Activated naive CD8-positive, alpha-beta T cell treated with anti-CD3 and anti-CD28 coated beads, Interleukin-2, amount 10 ng/mL, durations not matched to agents 7 days and 5 days (primary cell): ENCODE data around the gene ARSG. TPM values are rescaled to one million over a fixed set of nuclear protein-coding genes. Genes with fewer than 3 reads are reported as not detected.
"Not testable (repeated sequence)": the region's sequence is repeated elsewhere in the genome, so short reads cannot be mapped to it uniquely, and the experiment has no call there.

Source experiments
- ATAC-seq: fragments of 150-1000 bp; cut with Tn5 transposase; one replicate; pipeline ENCODE4 v1.10.0; 2021; ENCODE audit warnings: low read depth, moderate library complexity
- POLR2A ChIA-PET: fragments of 350-600 bp; sonication (Branson Sonifier 250); formaldehyde crosslinking; loops from one replicate; lab custom pipeline; 2021; ENCODE audit warnings: antibody characterized with exemption; lab: Charles Lee
- DNase-seq: peaks from one replicate; pipeline ENCODE4 v3.0.0; 2021
- H3K27ac Mint-ChIP-seq: one replicate; pipeline ENCODE4 v1.8.0; 2022; ENCODE audit warnings: mild to moderate bottlenecking, mixed read lengths
- H3K27me3 Mint-ChIP-seq: one replicate; pipeline ENCODE4 v1.8.0; 2022; ENCODE audit warnings: mild to moderate bottlenecking, moderate library complexity, mixed read lengths
- H3K36me3 Mint-ChIP-seq: one replicate; pipeline ENCODE4 v1.8.0; 2021; ENCODE audit warnings: mild to moderate bottlenecking, mixed read lengths
- H3K4me1 Mint-ChIP-seq: one replicate; pipeline ENCODE4 v1.8.0; 2021; ENCODE audit warnings: mixed read lengths
- H3K4me3 Mint-ChIP-seq: one replicate; pipeline ENCODE4 v1.8.0; 2022; ENCODE audit warnings: mild to moderate bottlenecking, moderate library complexity, mixed read lengths
- H3K9me3 Mint-ChIP-seq: one replicate; pipeline ENCODE4 v1.8.0; 2021; ENCODE audit warnings: mixed read lengths
- total RNA-seq, 2 experiments: library from RNA; stranded (reverse); gene quantifications; one replicate each; pipeline ENCODE4 v1.2.3, GENCODE V29; 2021

The ARSG gene
- total RNA-seq, 2 experiments from 2014 or later = 10.4 to 10.9 TPM

GRCh38 chr17:68301438-68301959, 10.2 kb downstream of the ARSG start:
- Mint-ChIP-seq H3K9me3 (no peaks in the 10 kb centered on the region), H3K27ac (no peak overlapping the region), H3K36me3 (no peaks in the 10 kb centered on the region), H3K27me3 (peaks cover 2% of the 10 kb centered on the region), H3K4me3 (no peak overlapping the region), H3K4me1 (peaks cover 22% of the 10 kb centered on the region)
- ATAC-seq = no peak
- POLR2A ChIA-PET = interaction anchor here (1.2 to 3.3 kb wide), 2 partner anchors 10 kb away, joined by 3 to 13 read pairs; partner anchors contain the start of genes ARSG and SLC16A6
- DNase-seq = no peak

- H3K4me1 Mint-ChIP-seq = peaks cover 16% of the 10 kb centered on the region
Measured at GRCh38 chr17:68302066-68302564, 10.8 kb downstream of the ARSG start.

GRCh38 chr17:68302666-68303065, 11.4 kb downstream of the ARSG start:
- ATAC-seq (no peak), DNase-seq (no peak)
- Mint-ChIP-seq H3K36me3 (peaks cover 6% of the 10 kb centered on the region), H3K4me3 (no peak overlapping the region), H3K4me1 (peaks cover 12% of the 10 kb centered on the region), H3K9me3 (no peaks in the 10 kb centered on the region), H3K27ac (no peak overlapping the region), H3K27me3 (peaks cover 2% of the 10 kb centered on the region)
- POLR2A ChIA-PET = interaction anchor here (1.6 to 3.3 kb wide), 2 partner anchors 11 to 43 kb away, joined by 3 to 13 read pairs; partner anchors contain the start of genes ARSG and SLC16A6

More at GRCh38 chr17:68302066-68302564, 10.8 kb downstream of the ARSG start:
- Mint-ChIP-seq H3K27ac (no peak overlapping the region), H3K36me3 (peaks cover 3% of the 10 kb centered on the region), H3K27me3 (peaks cover 2% of the 10 kb centered on the region), H3K4me3 (no peak overlapping the region), H3K9me3 (no peaks in the 10 kb centered on the region)
- DNase-seq = no peak
- POLR2A ChIA-PET = interaction anchor here (1.2 to 3.3 kb wide), 2 partner anchors 10 to 11 kb away, joined by 3 to 13 read pairs; partner anchors contain the start of genes ARSG and SLC16A6
- no peak for ATAC-seq

GRCh38 chr17:68304706-68305105, 13.4 kb downstream of the ARSG start:
- no peaks in the 10 kb centered on the region for H3K9me3 Mint-ChIP-seq
- peaks cover 6% of the 10 kb centered on the region for H3K4me1 Mint-ChIP-seq
- H3K4me3 Mint-ChIP-seq = no peak overlapping the region
- POLR2A ChIA-PET = no interaction called here
- peaks cover 6% of the 10 kb centered on the region for H3K36me3 Mint-ChIP-seq
- ATAC-seq (no peak), DNase-seq (no peak)
- H3K27ac Mint-ChIP-seq = no peak overlapping the region
- peaks cover 2% of the 10 kb centered on the region for H3K27me3 Mint-ChIP-seq

- POLR2A ChIA-PET = no interaction called here
- H3K9me3 Mint-ChIP-seq = no peaks in the 10 kb centered on the region
- no peak overlapping the region for H3K4me3 Mint-ChIP-seq
- ATAC-seq (no peak), DNase-seq (no peak)
- peaks cover 6% of the 10 kb centered on the region for H3K36me3 Mint-ChIP-seq
- H3K4me1 Mint-ChIP-seq = peaks cover 8% of the 10 kb centered on the region
- H3K27me3 Mint-ChIP-seq = peaks cover 2% of the 10 kb centered on the region
- H3K27ac Mint-ChIP-seq = no peak overlapping the region
Measured at GRCh38 chr17:68305142-68305541, 13.8 kb downstream of the ARSG start.

GRCh38 chr17:68306819-68307218, 15.5 kb downstream of the ARSG start:
- no peaks in the 10 kb centered on the region for H3K27me3 Mint-ChIP-seq
- no peak overlapping the region for H3K4me3 Mint-ChIP-seq
- H3K36me3 Mint-ChIP-seq = peaks cover 11% of the 10 kb centered on the region
- no peaks in the 10 kb centered on the region for H3K9me3 Mint-ChIP-seq
- DNase-seq (no peak), ATAC-seq (no peak)
- no peak overlapping the region for H3K27ac Mint-ChIP-seq
- POLR2A ChIA-PET = interaction anchor here (2.5 kb wide), 1 partner anchor 16 kb away, joined by 7 read pairs; the partner anchor contains the start of genes ARSG and SLC16A6
- peaks cover 16% of the 10 kb centered on the region for H3K4me1 Mint-ChIP-seq

GRCh38 chr17:68307443-68307842, 16.1 kb downstream of the ARSG start:
- POLR2A ChIA-PET = interaction anchor here (0.9 to 2.5 kb wide), 3 partner anchors 10 to 17 kb away, joined by 3 to 7 read pairs (median 3); partner anchors contain the start of genes ARSG and SLC16A6
- Mint-ChIP-seq H3K4me3 (no peak overlapping the region), H3K27ac (no peak overlapping the region)

GRCh38 chr17:68308486-68308885, 17.2 kb downstream of the ARSG start:
- H3K4me3 Mint-ChIP-seq, H3K27ac Mint-ChIP-seq: not testable (repeated sequence)

More at GRCh38 chr17:68307443-68307842, 16.1 kb downstream of the ARSG start:
- H3K4me1 Mint-ChIP-seq = peaks cover 18% of the 10 kb centered on the region
- H3K9me3 Mint-ChIP-seq = no peaks in the 10 kb centered on the region
- no peak for DNase-seq
- no peak for ATAC-seq
- peaks cover 11% of the 10 kb centered on the region for H3K36me3 Mint-ChIP-seq
- H3K27me3 Mint-ChIP-seq = no peaks in the 10 kb centered on the region

GRCh38 chr17:68309066-68309670, 17.9 kb downstream of the ARSG start:
- not testable (repeated sequence) for H3K27ac Mint-ChIP-seq, DNase-seq, H3K27me3 Mint-ChIP-seq, H3K9me3 Mint-ChIP-seq, H3K4me3 Mint-ChIP-seq, ATAC-seq
- Mint-ChIP-seq H3K4me1 (peaks cover 25% of the 10 kb centered on the region), H3K36me3 (peaks cover 11% of the 10 kb centered on the region)
- POLR2A ChIA-PET = interaction anchor here (0.7 to 2.5 kb wide), 2 partner anchors 9 to 18 kb away, joined by 3 to 7 read pairs; partner anchors contain the start of genes ARSG and SLC16A6

More at GRCh38 chr17:68308486-68308885, 17.2 kb downstream of the ARSG start:
- not testable (repeated sequence) for DNase-seq, ATAC-seq, H3K9me3 Mint-ChIP-seq, H3K27me3 Mint-ChIP-seq
- POLR2A ChIA-PET = interaction anchor here (1.2 to 2.5 kb wide), 2 partner anchors 9 to 18 kb away, joined by 3 to 7 read pairs; partner anchors contain the start of genes ARSG and SLC16A6
- Mint-ChIP-seq H3K36me3 (peaks cover 11% of the 10 kb centered on the region), H3K4me1 (peaks cover 22% of the 10 kb centered on the region)

GRCh38 chr17:68310152-68310551, 18.9 kb downstream of the ARSG start:
- Mint-ChIP-seq H3K27me3 (no peaks in the 10 kb centered on the region), H3K4me1 (peaks cover 32% of the 10 kb centered on the region), H3K36me3 (peaks cover 12% of the 10 kb centered on the region), H3K9me3 (no peaks in the 10 kb centered on the region), H3K27ac (no peak overlapping the region), H3K4me3 (no peak overlapping the region)
- DNase-seq (no peak), ATAC-seq (peak; percentile 72)
- POLR2A ChIA-PET = interaction anchor here (0.7 to 1.3 kb wide), 2 partner anchors 8 to 36 kb away, joined by 3 to 4 read pairs; no protein-coding TSS in a partner anchor

GRCh38 chr17:68314916-68315535, 23.7 kb downstream of the ARSG start:
- H3K27ac Mint-ChIP-seq = peak overlapping the region; percentile 82
- POLR2A ChIA-PET = interaction anchor here (0.6 to 3.1 kb wide), 5 partner anchors 18 to 117 kb away, joined by 3 to 12 read pairs (median 4); partner anchors contain the start of genes ARSG and SLC16A6
- H3K9me3 Mint-ChIP-seq = peaks cover 4% of the 10 kb centered on the region
- peaks cover 11% of the 10 kb centered on the region for H3K36me3 Mint-ChIP-seq
- DNase-seq = no peak
- no peaks in the 10 kb centered on the region for H3K27me3 Mint-ChIP-seq
- peak; percentile 78 for ATAC-seq
- peaks cover 43% of the 10 kb centered on the region for H3K4me1 Mint-ChIP-seq
- H3K4me3 Mint-ChIP-seq = peak overlapping the region; percentile 69

- H3K4me1 Mint-ChIP-seq = peaks cover 34% of the 10 kb centered on the region
- ATAC-seq = no peak
- H3K4me3 Mint-ChIP-seq = no peak overlapping the region
- no peaks in the 10 kb centered on the region for H3K27me3 Mint-ChIP-seq
- POLR2A ChIA-PET = interaction anchor here (3.1 kb wide), 1 partner anchor 24 kb away, joined by 12 read pairs; the partner anchor contains the start of genes ARSG and SLC16A6
- H3K36me3 Mint-ChIP-seq = peaks cover 11% of the 10 kb centered on the region
- DNase-seq = no peak
- H3K27ac Mint-ChIP-seq = no peak overlapping the region
- peaks cover 4% of the 10 kb centered on the region for H3K9me3 Mint-ChIP-seq
Measured at GRCh38 chr17:68315930-68316329, 24.6 kb downstream of the ARSG start.

GRCh38 chr17:68317458-68317857, 26.2 kb downstream of the ARSG start:
- ATAC-seq (no peak), DNase-seq (no peak)
- H3K36me3 Mint-ChIP-seq = peaks cover 6% of the 10 kb centered on the region
- no peak overlapping the region for H3K4me3 Mint-ChIP-seq
- H3K4me1 Mint-ChIP-seq = peaks cover 27% of the 10 kb centered on the region
- H3K27me3 Mint-ChIP-seq = no peaks in the 10 kb centered on the region
- no peak overlapping the region for H3K27ac Mint-ChIP-seq
- POLR2A ChIA-PET = interaction anchor here (0.9 to 1.3 kb wide), 2 partner anchors 8 to 10 kb away, joined by 3 read pairs; no protein-coding TSS in a partner anchor
- H3K9me3 Mint-ChIP-seq = peaks cover 4% of the 10 kb centered on the region
